H54 (cell line): Measurements from ENCODE around the gene RBBP5.

Experiments
- DNase-seq: peaks from one replicate; pipeline ENCODE4 v3.0.0; 2011; ENCODE audit warnings: low spot score, mixed read lengths; ENCODE audit not compliant: insufficient read length
- FAIRE-seq: peaks from 3 replicates; lab custom pipeline; 2011; peaks lifted over from hg19 to GRCh38; lab: Jason Lieb, UNC
- POLR2A ChIP-seq: IDR thresholded peaks from 2 replicates; pipeline ENCODE4 v1.6.1; 2011; ENCODE audit warnings: low read depth, mild to moderate bottlenecking, low read length

RBBP5 gene

GRCh38 chr1:205109711-205110110 lies 12.1 kb downstream of the RBBP5 start:
- DNase-seq = no peak
- TF ChIP-seq POLR2A = no peak
- FAIRE-seq = no peak

- TF ChIP-seq POLR2A = no peak
- DNase-seq = no peak
- no peak for FAIRE-seq
Measured at GRCh38 chr1:205109269-205109668, 12.5 kb downstream of the RBBP5 start.

GRCh38 chr1:205108464-205108863 lies 13.3 kb downstream of the RBBP5 start:
- no peak for DNase-seq
- FAIRE-seq = no peak
- no peak for TF ChIP-seq POLR2A

GRCh38 chr1:205107327-205107726 lies 14.5 kb downstream of the RBBP5 start:
- FAIRE-seq (no peak), DNase-seq (no peak)
- TF ChIP-seq POLR2A = no peak

- TF ChIP-seq POLR2A = no peak
- DNase-seq (no peak), FAIRE-seq (no peak)
Measured at GRCh38 chr1:205102404-205102803, 19.4 kb downstream of the RBBP5 start.

GRCh38 chr1:205098242-205098641 lies 23.5 kb downstream of the RBBP5 start:
- FAIRE-seq = no peak
- DNase-seq = no peak
- no peak for TF ChIP-seq POLR2A

- no peak for TF ChIP-seq POLR2A
- DNase-seq (no peak), FAIRE-seq (no peak)
Measured at GRCh38 chr1:205095422-205095821, 26.4 kb downstream of the RBBP5 start.

GRCh38 chr1:205091043-205091740 lies 30.6 kb downstream of the RBBP5 start:
- no peak for DNase-seq
- TF ChIP-seq POLR2A = no peak
- FAIRE-seq = no peak

- FAIRE-seq = no peak
- DNase-seq = no peak
Measured at GRCh38 chr1:205088341-205088740, 33.4 kb downstream of the RBBP5 start.

GRCh38 chr1:205084360-205084759 lies 37.4 kb downstream of the RBBP5 start, which contains the start of gene TMEM81:
TSS of gene TMEM81 (minus strand) at chr1:205084460. CDS start at chr1:205084320, 140 bp downstream.
- FAIRE-seq (no peak), DNase-seq (no peak)
- no peak for TF ChIP-seq POLR2A

More at GRCh38 chr1:205088341-205088740, 33.4 kb downstream of the RBBP5 start:
- TF ChIP-seq POLR2A = no peak

GRCh38 chr1:205082431-205082830 lies 39.3 kb downstream of the RBBP5 start:
- DNase-seq (no peak), FAIRE-seq (no peak)
- no peak for TF ChIP-seq POLR2A

GRCh38 chr1:205077934-205078311 lies 43.9 kb downstream of the RBBP5 start:
- no peak for TF ChIP-seq POLR2A
- FAIRE-seq = no peak

GRCh38 chr1:205077158-205077933 lies 44.4 kb downstream of the RBBP5 start:
- no peak for FAIRE-seq
- TF ChIP-seq POLR2A = no peak
- no peak for DNase-seq

More at GRCh38 chr1:205077934-205078311, 43.9 kb downstream of the RBBP5 start:
- no peak for DNase-seq

GRCh38 chr1:205076245-205076761 lies 45.5 kb downstream of the RBBP5 start:
- no peak for DNase-seq
- FAIRE-seq = no peak
- TF ChIP-seq POLR2A = no peak

GRCh38 chr1:205075642-205076155 lies 46.1 kb downstream of the RBBP5 start:
- FAIRE-seq = no peak
- TF ChIP-seq POLR2A = no peak
- no peak for DNase-seq
